GM23338 (cell line): Measurements from ENCODE around the gene FGD3. TPM values are rescaled to one million over a fixed set of nuclear protein-coding genes. Genes with fewer than 3 reads are reported as not detected.

ENCODE experiments used
- ATAC-seq: fragments of 200-7000 bp; cut with Tn5 transposase; 3 replicates; pipeline ENCODE4 v1.9.1; 2020
- DNase-seq: peaks from one replicate; pipeline ENCODE4 v3.0.0-alpha.2; 2015; ENCODE audit warnings: low spot score
- H2AFZ ChIP-seq: fragments of 200-600 bp; sonication (generic); 2 replicates; pipeline ENCODE4 v1.8.0; 2016; ENCODE audit warnings: antibody characterized with exemption, mild to moderate bottlenecking, moderate library complexity
- H3F3A ChIP-seq: fragments of 200-600 bp; sonication (generic); replicated peaks from 2 replicates; pipeline ENCODE4 v1.8.0; 2017; ENCODE audit warnings: antibody characterized with exemption, mixed run types, low read depth
- H3K27ac ChIP-seq: fragments of 200-600 bp; sonication (generic); 2 replicates; pipeline ENCODE4 v1.6.1; 2016; ENCODE audit warnings: low read depth
- H3K27me3 ChIP-seq: fragments of 200-600 bp; sonication (generic); 2 replicates; pipeline ENCODE4 v1.8.0; 2016; ENCODE audit warnings: mild to moderate bottlenecking, mixed run types, moderate library complexity; ENCODE audit not compliant: insufficient read depth
- H3K36me3 ChIP-seq: fragments of 200-600 bp; sonication (generic); 2 replicates; pipeline ENCODE4 v1.8.0; 2016; ENCODE audit warnings: mild to moderate bottlenecking; ENCODE audit not compliant: insufficient read depth
- H3K4me1 ChIP-seq: fragments of 200-600 bp; sonication (generic); 2 replicates; pipeline ENCODE4 v1.8.0; 2016; ENCODE audit warnings: mild to moderate bottlenecking, moderate library complexity; ENCODE audit not compliant: insufficient read depth
- H3K4me2 ChIP-seq: fragments of 200-600 bp; sonication (generic); 2 replicates; pipeline ENCODE4 v1.7.1; 2017; ENCODE audit warnings: mixed run types
- H3K4me3 ChIP-seq: fragments of 200-600 bp; sonication (generic); 2 replicates; pipeline ENCODE4 v1.6.1; 2016; ENCODE audit warnings: mixed run types
- H3K79me2 ChIP-seq: fragments of 200-600 bp; sonication (generic); replicated peaks from 2 replicates; pipeline ENCODE4 v1.8.0; 2017; ENCODE audit warnings: mild to moderate bottlenecking; ENCODE audit not compliant: insufficient read depth
- H3K9me2 ChIP-seq: fragments of 200-600 bp; sonication (generic); 2 replicates; pipeline ENCODE4 v1.8.0; 2017; ENCODE audit not compliant: insufficient read depth
- H4K20me1 ChIP-seq: fragments of 200-600 bp; sonication (generic); replicated peaks from 2 replicates; pipeline ENCODE4 v1.8.0; 2017; ENCODE audit warnings: mild to moderate bottlenecking; ENCODE audit not compliant: insufficient read depth
- H3K27ac Mint-ChIP-seq: 2 replicates; pipeline ENCODE4 v1.8.0; 2020; ENCODE audit warnings: inconsistent platforms, mild to moderate bottlenecking, moderate library complexity, mixed read lengths
- H3K27me3 Mint-ChIP-seq: 3 replicates; pipeline ENCODE4 v1.8.0; 2022; ENCODE audit warnings: low read depth, mild to moderate bottlenecking, moderate library complexity, mixed read lengths, inconsistent platforms; ENCODE audit not compliant: insufficient read depth, poor library complexity
- H3K36me3 Mint-ChIP-seq: 3 replicates; pipeline ENCODE4 v1.8.0; 2021; ENCODE audit warnings: low read depth, mild to moderate bottlenecking, inconsistent platforms, moderate library complexity, mixed read lengths
- H3K4me1 Mint-ChIP-seq: 3 replicates; pipeline ENCODE4 v1.8.0; 2020; ENCODE audit warnings: mild to moderate bottlenecking, inconsistent platforms, mixed read lengths
- H3K4me3 Mint-ChIP-seq: 3 replicates; pipeline ENCODE4 v1.8.0; 2021; ENCODE audit warnings: moderate library complexity, mild to moderate bottlenecking, inconsistent platforms, mixed read lengths
- H3K9me3 Mint-ChIP-seq: 3 replicates; pipeline ENCODE4 v1.8.0; 2020; ENCODE audit warnings: moderate library complexity, mild to moderate bottlenecking, inconsistent platforms, mixed read lengths
- CREB1 ChIP-seq: fragments of 250-450 bp; sonication (Bioruptor Pico); IDR thresholded peaks from 2 replicates; pipeline ENCODE4 v1.5.0; 2020; ENCODE audit warnings: low read depth, mild to moderate bottlenecking, moderate library complexity
- EZH2 ChIP-seq: fragments of 200-600 bp; sonication (generic); IDR thresholded peaks from one replicate; pipeline ENCODE4 v1.8.0; 2017; ENCODE audit warnings: antibody characterized with exemption, mild to moderate bottlenecking, low read depth; ENCODE audit not compliant: unreplicated experiment
- EZH2phosphoT487 ChIP-seq: fragments of 200-600 bp; sonication (generic); IDR thresholded peaks from one replicate; pipeline ENCODE4 v1.8.1; 2018; ENCODE audit warnings: antibody characterized with exemption; ENCODE audit not compliant: unreplicated experiment
- JUNB ChIP-seq: IDR thresholded peaks from one replicate; pipeline ENCODE4 v1.6.1; 2016; ENCODE audit warnings: antibody characterized with exemption; ENCODE audit not compliant: unreplicated experiment
- NANOG ChIP-seq: IDR thresholded peaks from 2 replicates; pipeline ENCODE4 v1.6.1; 2016; ENCODE audit warnings: antibody characterized with exemption, borderline replicate concordance
- POLR2AphosphoS5 ChIP-seq: IDR thresholded peaks from 2 replicates; pipeline ENCODE4 v1.6.1; 2016; ENCODE audit warnings: antibody characterized with exemption, low read depth
- REST ChIP-seq: IDR thresholded peaks from one replicate; pipeline ENCODE4 v1.6.1; 2018; ENCODE audit warnings: antibody characterized with exemption; ENCODE audit not compliant: unreplicated experiment
- STAT1 ChIP-seq: IDR thresholded peaks from one replicate; pipeline ENCODE4 v1.6.1; 2016; ENCODE audit warnings: antibody characterized with exemption; ENCODE audit not compliant: unreplicated experiment
- ZNF114 ChIP-seq: fragments of 250-450 bp; sonication (Bioruptor Pico); IDR thresholded peaks from 2 replicates; pipeline ENCODE4 v1.5.0; 2020; ENCODE audit warnings: mild to moderate bottlenecking, moderate library complexity
- ZNF331 ChIP-seq: fragments of 250-450 bp; sonication (Bioruptor Pico); IDR thresholded peaks from 2 replicates; pipeline ENCODE4 v1.5.0; 2020; ENCODE audit warnings: low read depth, mild to moderate bottlenecking, moderate library complexity
- ZNF462 ChIP-seq: fragments of 250-450 bp; sonication (Bioruptor Pico); IDR thresholded peaks from 2 replicates; pipeline ENCODE4 v1.5.0; 2020; ENCODE audit warnings: mild to moderate bottlenecking, moderate library complexity
- polyA plus RNA-seq: library from polyadenylated mRNA; unstranded; fragments of >200 nt; fragmentation: Nextera tagmentation; extraction: Ambion mirVana; gene quantifications from 2 replicates; pipeline ENCODE4 v1.2.1, GENCODE V29; 2016
- total RNA-seq: library from RNA; depleted of rRNA; stranded (reverse); fragments of >200 nt; shearing (Covaris generic); gene quantifications from 2 replicates; pipeline ENCODE4 v1.2.3, GENCODE V29; 2014
- TF ChIP-seq, protein P1 (sequence below), 2 experiments: fragments of 200-600 bp in 1 of 2; sonication (generic) in 1 of 2; conservative IDR thresholded peaks; 2 replicates each; pipeline versions ENCODE4 v1.5.1 to v1.6.1; 2016 to 2017; ENCODE audit warnings: antibody characterized with exemption in 2 of 2, low read depth in 2 of 2, mild to moderate bottlenecking in 2 of 2, moderate library complexity in 1 of 2
- TF ChIP-seq, protein P2 (sequence below): IDR thresholded peaks from 2 replicates; pipeline ENCODE4 v1.6.1; 2016; ENCODE audit warnings: antibody characterized with exemption

The FGD3 gene
- total and polyA plus RNA-seq, 2 experiments from 2014 or later, result 0.95 to 1.7 TPM

- TF ChIP-seq, protein P1, sequence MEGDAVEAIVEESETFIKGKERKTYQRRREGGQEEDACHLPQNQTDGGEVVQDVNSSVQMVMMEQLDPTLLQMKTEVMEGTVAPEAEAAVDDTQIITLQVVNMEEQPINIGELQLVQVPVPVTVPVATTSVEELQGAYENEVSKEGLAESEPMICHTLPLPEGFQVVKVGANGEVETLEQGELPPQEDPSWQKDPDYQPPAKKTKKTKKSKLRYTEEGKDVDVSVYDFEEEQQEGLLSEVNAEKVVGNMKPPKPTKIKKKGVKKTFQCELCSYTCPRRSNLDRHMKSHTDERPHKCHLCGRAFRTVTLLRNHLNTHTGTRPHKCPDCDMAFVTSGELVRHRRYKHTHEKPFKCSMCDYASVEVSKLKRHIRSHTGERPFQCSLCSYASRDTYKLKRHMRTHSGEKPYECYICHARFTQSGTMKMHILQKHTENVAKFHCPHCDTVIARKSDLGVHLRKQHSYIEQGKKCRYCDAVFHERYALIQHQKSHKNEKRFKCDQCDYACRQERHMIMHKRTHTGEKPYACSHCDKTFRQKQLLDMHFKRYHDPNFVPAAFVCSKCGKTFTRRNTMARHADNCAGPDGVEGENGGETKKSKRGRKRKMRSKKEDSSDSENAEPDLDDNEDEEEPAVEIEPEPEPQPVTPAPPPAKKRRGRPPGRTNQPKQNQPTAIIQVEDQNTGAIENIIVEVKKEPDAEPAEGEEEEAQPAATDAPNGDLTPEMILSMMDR (conservative IDR thresholded peaks at IDR 0.05; ENCODE audit: low read depth in 2 of 2), result no peak
- no peak for TF ChIP-seq STAT1
- TF ChIP-seq ZNF462 (CRISPR knock-in tag), result no peak
- no peak for TF ChIP-seq NANOG
- TF ChIP-seq CREB1 (CRISPR knock-in tag), result no peak
- TF ChIP-seq POLR2AphosphoS5, result no peak
- no peak for TF ChIP-seq ZNF114 (CRISPR knock-in tag)
- no peak for TF ChIP-seq EZH2
- no peak for TF ChIP-seq ZNF331 (CRISPR knock-in tag)
- TF ChIP-seq, protein P2, sequence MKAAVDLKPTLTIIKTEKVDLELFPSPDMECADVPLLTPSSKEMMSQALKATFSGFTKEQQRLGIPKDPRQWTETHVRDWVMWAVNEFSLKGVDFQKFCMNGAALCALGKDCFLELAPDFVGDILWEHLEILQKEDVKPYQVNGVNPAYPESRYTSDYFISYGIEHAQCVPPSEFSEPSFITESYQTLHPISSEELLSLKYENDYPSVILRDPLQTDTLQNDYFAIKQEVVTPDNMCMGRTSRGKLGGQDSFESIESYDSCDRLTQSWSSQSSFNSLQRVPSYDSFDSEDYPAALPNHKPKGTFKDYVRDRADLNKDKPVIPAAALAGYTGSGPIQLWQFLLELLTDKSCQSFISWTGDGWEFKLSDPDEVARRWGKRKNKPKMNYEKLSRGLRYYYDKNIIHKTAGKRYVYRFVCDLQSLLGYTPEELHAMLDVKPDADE, result no peak
- no peak for TF ChIP-seq JUNB
- TF ChIP-seq EZH2phosphoT487, result no peak
- no peak for TF ChIP-seq REST
- H3K4me3 ChIP-seq, result no peak overlapping the region
- ATAC-seq, result peak; percentile 33
Measured at GRCh38 chr9:93057042-93057702, 109.8 kb downstream of the FGD3 start.

More at GRCh38 chr9:93057042-93057702, 109.8 kb downstream of the FGD3 start:
- DNase-seq, result peak; percentile 41
- Mint-ChIP-seq H3K4me1 (peaks cover 38% of the 10 kb centered on the region), H3K36me3 (no peaks in the 10 kb centered on the region), H3K27me3 (peaks cover 13% of the 10 kb centered on the region), H3K9me3 (no peaks in the 10 kb centered on the region), H3K27ac (no peak overlapping the region), H3K4me3 (no peak overlapping the region)
- H3K27me3 ChIP-seq, result peaks cover 4% of the 10 kb centered on the region
- H3K4me2 ChIP-seq, result 0 out of 2 replicates have a peak overlapping the region, but pooled peaks have one; percentile 32
- no peaks in the 10 kb centered on the region for H4K20me1 ChIP-seq
- H3K79me2 ChIP-seq, result no peaks in the 10 kb centered on the region
- no peaks in the 10 kb centered on the region for H3K9me2 ChIP-seq
- no peak overlapping the region for H2AFZ ChIP-seq
- peaks cover 37% of the 10 kb centered on the region for H3K4me1 ChIP-seq
- 0 out of 2 replicates have a peak, but pooled peaks cover 5% of the 10 kb centered on the region for H3F3A ChIP-seq
- H3K36me3 ChIP-seq, result no peaks in the 10 kb centered on the region
- H3K27ac ChIP-seq, result no peak overlapping the region
